Immature natural killer cell (primary cell): ENCODE measurements around the gene ZNF592. TPM values are rescaled to one million over a fixed set of nuclear protein-coding genes. Genes with fewer than 3 reads are reported as not detected.
A peak's percentile ranks its signal among the peaks of the same experiment; 100 is the strongest.

Experiments used
- DNase-seq, 3 donors: peaks; one replicate each; pipeline ENCODE4 v3.0.0; 2022; ENCODE audit warnings: mixed read lengths in 1 of 3
- H3K27ac Mint-ChIP-seq, 6 donors: one replicate each; pipeline ENCODE4 v1.8.0; 2020; ENCODE audit warnings: mixed read lengths in 6 of 6, mild to moderate bottlenecking in 5 of 6, inconsistent platforms in 4 of 6, moderate library complexity in 3 of 6
- H3K27me3 Mint-ChIP-seq, 3 donors: one replicate each; pipeline ENCODE4 v1.8.0; 2020 to 2021; ENCODE audit warnings: low read depth in 3 of 3, mild to moderate bottlenecking in 3 of 3, mixed read lengths in 3 of 3, moderate library complexity in 3 of 3, inconsistent platforms in 1 of 3
- H3K36me3 Mint-ChIP-seq, 3 donors: one replicate each; pipeline ENCODE4 v1.8.0; 2020; ENCODE audit warnings: mixed read lengths in 3 of 3, inconsistent platforms in 2 of 3, mild to moderate bottlenecking in 2 of 3
- H3K4me1 Mint-ChIP-seq, 2 donors: one replicate each; pipeline ENCODE4 v1.8.0; 2020; ENCODE audit warnings: inconsistent platforms in 2 of 2, mild to moderate bottlenecking in 2 of 2, mixed read lengths in 2 of 2, moderate library complexity in 1 of 2
- H3K4me3 Mint-ChIP-seq, 5 donors: one replicate each; pipeline ENCODE4 v1.8.0; 2020; ENCODE audit warnings: mild to moderate bottlenecking in 5 of 5, mixed read lengths in 5 of 5, inconsistent platforms in 3 of 5, moderate library complexity in 3 of 5
- H3K9me3 Mint-ChIP-seq, 6 donors: one replicate each; pipeline ENCODE4 v1.8.0; 2020; ENCODE audit warnings: mild to moderate bottlenecking in 6 of 6, mixed read lengths in 6 of 6, inconsistent platforms in 4 of 6, moderate library complexity in 3 of 6
- polyA plus RNA-seq, 3 donors: library from polyadenylated mRNA; unstranded; fragments of 300-500 nt; fragmentation: Illumina TruSeq; gene quantifications; one replicate each; pipeline ENCODE4 v1.2.3, GENCODE V29; 2021

Gene ZNF592
- polyA plus RNA-seq, 3 donors from 2014 or later, result 2.1 to 10.0 (median 2.4) TPM

DNA sequence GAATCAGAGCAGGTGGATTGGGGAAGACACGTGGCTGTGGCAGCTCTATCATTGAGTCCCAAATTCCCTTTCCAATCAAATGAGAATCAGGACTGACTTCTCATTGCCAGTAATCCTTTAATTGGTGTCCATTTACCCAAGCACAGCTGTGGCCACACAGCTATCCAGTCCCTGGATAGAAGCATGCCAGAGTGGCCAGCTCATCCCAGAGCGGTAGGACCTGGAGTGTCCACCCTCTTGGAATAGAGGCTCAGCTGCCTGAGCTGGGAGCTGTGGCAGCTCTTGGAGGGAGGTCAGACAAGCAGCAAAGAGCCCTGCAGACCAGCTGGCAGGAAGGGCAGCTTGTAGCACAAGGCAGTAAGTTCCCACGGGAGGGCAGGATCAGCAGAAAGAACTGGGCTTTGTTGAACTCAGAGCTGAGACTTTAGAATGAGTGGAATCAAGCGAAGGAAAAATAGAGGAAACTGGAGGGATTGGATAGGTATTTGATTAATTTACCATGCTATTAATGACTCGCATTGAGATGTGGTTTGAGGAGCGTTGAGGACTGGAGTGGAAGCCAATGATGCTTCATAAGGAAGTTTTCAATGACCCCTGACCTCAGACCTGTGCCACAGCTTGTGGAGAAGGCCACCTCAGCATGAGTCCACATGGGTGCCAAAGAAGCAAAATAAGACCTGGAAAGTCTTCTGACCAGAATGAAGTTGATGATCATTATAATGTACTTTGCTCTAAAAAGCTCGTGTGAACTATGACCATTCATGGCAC lies 61.9 kb downstream of the ZNF592 start:
- no peak overlapping the region for H3K4me3 Mint-ChIP-seq
- DNase-seq, result no peak
- H3K27me3 Mint-ChIP-seq, result peaks cover 0 to 2% (median 2%) of the 10 kb centered on the region in 3 donors
- H3K27ac Mint-ChIP-seq, result no peak overlapping the region
- peaks cover 0 to 5% (median 3%) of the 10 kb centered on the region in 3 donors for H3K36me3 Mint-ChIP-seq
- no peaks in the 10 kb centered on the region for H3K9me3 Mint-ChIP-seq
- H3K4me1 Mint-ChIP-seq, result no peaks in the 10 kb centered on the region

DNA sequence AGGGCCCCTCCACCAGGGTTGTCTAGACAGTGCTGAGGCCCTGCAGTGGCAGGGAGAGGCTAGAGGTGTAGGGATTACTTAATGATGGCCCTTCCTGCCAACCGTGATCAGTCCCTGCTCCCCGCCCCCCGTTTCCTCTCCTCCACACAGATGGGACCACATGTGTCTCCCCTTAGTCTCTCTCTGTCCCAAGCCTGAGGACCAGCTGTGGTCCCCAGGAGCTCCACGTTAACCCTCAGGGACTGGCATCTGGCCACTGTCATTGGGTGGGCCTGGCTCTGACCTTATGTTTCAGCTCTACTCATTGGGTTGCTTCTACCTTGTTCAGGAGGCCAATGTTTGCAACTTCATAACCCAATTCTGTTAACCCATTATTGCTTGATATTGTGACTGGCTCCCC lies 62.8 kb downstream of the ZNF592 start:
- no peak overlapping the region for H3K4me3 Mint-ChIP-seq
- H3K4me1 Mint-ChIP-seq, result no peaks in the 10 kb centered on the region
- H3K9me3 Mint-ChIP-seq, result no peaks in the 10 kb centered on the region
- no peak for DNase-seq
- peaks cover 0 to 8% (median 0%) of the 10 kb centered on the region in 3 donors for H3K36me3 Mint-ChIP-seq
- H3K27me3 Mint-ChIP-seq, result peaks cover 2 to 5% (median 2%) of the 10 kb centered on the region in 3 donors
- H3K27ac Mint-ChIP-seq, result no peak overlapping the region

DNA sequence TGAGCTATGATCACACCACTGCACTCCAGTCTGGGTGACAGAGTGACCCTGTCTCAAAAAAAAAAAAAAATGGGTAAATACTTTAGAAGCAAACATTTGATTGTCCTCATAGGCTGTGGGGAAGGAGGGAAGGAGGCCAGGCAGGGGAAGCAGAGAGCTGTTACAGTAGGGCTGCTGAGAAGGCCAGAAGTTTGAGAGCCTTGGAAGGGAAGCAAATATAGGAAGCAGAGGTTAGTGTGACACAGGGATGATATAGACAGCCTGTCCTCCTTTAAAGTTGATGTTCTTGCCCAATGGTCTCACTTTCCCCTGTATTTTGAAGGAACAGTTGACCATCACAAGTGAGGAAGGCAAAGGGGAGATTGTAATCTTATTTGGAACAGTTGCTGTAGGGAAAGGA lies 63.4 kb downstream of the ZNF592 start:
- no peak overlapping the region for H3K27ac Mint-ChIP-seq
- DNase-seq, result no peak
- H3K27me3 Mint-ChIP-seq, result peaks cover 2 to 8% (median 2%) of the 10 kb centered on the region in 3 donors
- H3K4me1 Mint-ChIP-seq, result peaks cover 0 to 2% of the 10 kb centered on the region in 2 donors
- H3K9me3 Mint-ChIP-seq, result no peaks in the 10 kb centered on the region
- no peak overlapping the region for H3K4me3 Mint-ChIP-seq
- H3K36me3 Mint-ChIP-seq, result peaks cover 0 to 8% (median 0%) of the 10 kb centered on the region in 3 donors

DNA sequence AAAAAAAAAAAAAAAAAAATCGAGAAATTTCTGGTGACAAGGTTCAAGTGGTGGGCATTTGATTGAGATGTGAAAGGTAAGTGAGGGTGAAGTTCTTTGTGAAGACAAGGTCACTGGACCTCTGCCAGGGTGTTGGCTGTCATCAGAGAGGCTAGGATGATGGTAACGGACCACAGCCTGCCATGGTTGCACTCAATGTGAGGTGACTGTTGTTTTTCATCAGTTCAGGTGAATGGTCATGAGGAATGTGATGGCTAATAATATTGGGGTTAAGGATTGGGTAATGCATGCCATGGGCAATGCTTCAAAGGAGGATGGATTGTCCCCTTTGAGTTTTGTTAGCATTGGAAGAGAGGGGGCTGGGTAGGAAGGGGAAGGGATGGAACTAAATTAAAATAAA lies 64.5 kb downstream of the ZNF592 start:
- Mint-ChIP-seq H3K36me3 (peaks cover 0 to 8% (median 0%) of the 10 kb centered on the region in 3 donors), H3K27ac (peak overlapping the region in 1 of 6 donors; percentile 35), H3K4me1 (peaks cover under 1 to 2% of the 10 kb centered on the region in 2 donors), H3K27me3 (peaks cover 2 to 8% (median 2%) of the 10 kb centered on the region in 3 donors), H3K9me3 (no peaks in the 10 kb centered on the region), H3K4me3 (no peak overlapping the region)
- DNase-seq, result no peak

GRCh38 chr15:84813435-84813834 lies 65.0 kb downstream of the ZNF592 start:
- DNase-seq, result no peak
- Mint-ChIP-seq H3K27ac (no peak overlapping the region), H3K27me3 (peaks cover 2 to 8% (median 2%) of the 10 kb centered on the region in 3 donors), H3K4me1 (peaks cover 5 to 6% of the 10 kb centered on the region in 2 donors), H3K9me3 (no peaks in the 10 kb centered on the region), H3K4me3 (no peak overlapping the region), H3K36me3 (peaks cover 0 to 8% (median 0%) of the 10 kb centered on the region in 3 donors)

GRCh38 chr15:84813931-84814330 lies 65.5 kb downstream of the ZNF592 start:
- no peak for DNase-seq
- H3K36me3 Mint-ChIP-seq, result peaks cover 0 to 8% (median 0%) of the 10 kb centered on the region in 3 donors
- no peak overlapping the region for H3K4me3 Mint-ChIP-seq
- no peaks in the 10 kb centered on the region for H3K9me3 Mint-ChIP-seq
- no peak overlapping the region for H3K27ac Mint-ChIP-seq
- H3K27me3 Mint-ChIP-seq, result peaks cover 2 to 8% (median 2%) of the 10 kb centered on the region in 3 donors
- peaks cover 5 to 6% of the 10 kb centered on the region in 2 donors for H3K4me1 Mint-ChIP-seq

GRCh38 chr15:84814916-84815315 lies 66.5 kb downstream of the ZNF592 start:
- Mint-ChIP-seq H3K27me3 (peaks cover 2 to 8% (median 4%) of the 10 kb centered on the region in 3 donors), H3K27ac (no peak overlapping the region), H3K36me3 (peaks cover 0 to 8% (median 0%) of the 10 kb centered on the region in 3 donors), H3K4me3 (no peak overlapping the region), H3K9me3 (no peaks in the 10 kb centered on the region), H3K4me1 (peaks cover 5 to 6% of the 10 kb centered on the region in 2 donors)
- no peak for DNase-seq

- no peak for DNase-seq
- Mint-ChIP-seq H3K4me3 (peak within 1 kb of the TSS in 1 of 5 donors; percentile 42), H3K36me3 (peaks cover 0 to 4% (median 0%) of the 10 kb centered on the region in 3 donors), H3K4me1 (peaks cover 5 to 6% of the 10 kb centered on the region in 2 donors), H3K27ac (peak within 1 kb of the TSS in 2 of 6 donors; percentile 30 to 34), H3K9me3 (no peaks in the 10 kb centered on the region), H3K27me3 (peaks cover 2 to 8% (median 4%) of the 10 kb centered on the region in 3 donors)
Measured at GRCh38 chr15:84816694-84817465, 68.5 kb downstream of the ZNF592 start, which contains the start of gene ALPK3. ALPK3 (plus strand) TSS chr15:84817356; CDS start chr15:84817453, 97 bp downstream.

- Mint-ChIP-seq H3K4me3 (no peak overlapping the region), H3K36me3 (peaks cover 0 to 4% (median 0%) of the 10 kb centered on the region in 3 donors), H3K4me1 (peaks cover 5 to 6% of the 10 kb centered on the region in 2 donors), H3K9me3 (no peaks in the 10 kb centered on the region), H3K27ac (peak overlapping the region in 1 of 6 donors; percentile 34), H3K27me3 (peaks cover 2 to 11% (median 4%) of the 10 kb centered on the region in 3 donors)
- DNase-seq, result no peak
Measured at GRCh38 chr15:84817466-84818081, 69.2 kb downstream of the ZNF592 start.

- H3K27me3 Mint-ChIP-seq, result peaks cover 2 to 11% (median 4%) of the 10 kb centered on the region in 3 donors
- peaks cover 5 to 6% of the 10 kb centered on the region in 2 donors for H3K4me1 Mint-ChIP-seq
- H3K4me3 Mint-ChIP-seq, result peak overlapping the region in 1 of 5 donors; percentile 42
Measured at GRCh38 chr15:84818261-84819131, 70.1 kb downstream of the ZNF592 start.

DNA sequence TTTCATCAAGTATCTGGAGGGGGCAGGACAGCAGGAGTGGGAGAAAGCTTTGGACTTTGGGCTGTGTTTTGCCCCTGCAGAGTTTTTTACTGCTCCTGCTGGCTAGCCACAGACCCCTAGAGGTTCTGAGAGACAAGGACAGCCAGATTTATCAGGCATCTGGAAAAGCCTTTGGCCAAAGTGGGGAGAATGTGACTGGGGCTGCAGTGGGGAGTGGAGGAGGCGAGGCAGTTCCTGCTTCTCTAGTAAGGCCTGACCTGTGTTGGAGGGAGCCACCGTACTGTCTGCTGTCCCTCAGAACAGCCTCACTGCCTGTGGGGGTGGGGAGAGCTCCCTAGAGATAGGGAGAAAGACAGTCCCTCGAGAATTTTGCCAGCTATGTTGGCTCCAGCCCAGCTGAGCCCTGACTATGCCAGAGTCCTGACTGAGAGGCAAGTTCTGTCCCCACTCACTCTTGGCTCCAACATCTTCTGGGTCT lies 70.9 kb downstream of the ZNF592 start:
- no peaks in the 10 kb centered on the region for H3K9me3 Mint-ChIP-seq
- peaks cover 5 to 6% of the 10 kb centered on the region in 2 donors for H3K4me1 Mint-ChIP-seq
- DNase-seq, result no peak
- no peak overlapping the region for H3K4me3 Mint-ChIP-seq
- H3K36me3 Mint-ChIP-seq, result peaks cover 0 to 4% (median 0%) of the 10 kb centered on the region in 3 donors
- H3K27ac Mint-ChIP-seq, result no peak overlapping the region
- H3K27me3 Mint-ChIP-seq, result peaks cover 2 to 11% (median 4%) of the 10 kb centered on the region in 3 donors

More at GRCh38 chr15:84818261-84819131, 70.1 kb downstream of the ZNF592 start:
- Mint-ChIP-seq H3K36me3 (peaks cover 0 to 4% (median 0%) of the 10 kb centered on the region in 3 donors), H3K27ac (peak overlapping the region in 1 of 6 donors; percentile 34), H3K9me3 (no peaks in the 10 kb centered on the region)
- DNase-seq, result no peak

DNA sequence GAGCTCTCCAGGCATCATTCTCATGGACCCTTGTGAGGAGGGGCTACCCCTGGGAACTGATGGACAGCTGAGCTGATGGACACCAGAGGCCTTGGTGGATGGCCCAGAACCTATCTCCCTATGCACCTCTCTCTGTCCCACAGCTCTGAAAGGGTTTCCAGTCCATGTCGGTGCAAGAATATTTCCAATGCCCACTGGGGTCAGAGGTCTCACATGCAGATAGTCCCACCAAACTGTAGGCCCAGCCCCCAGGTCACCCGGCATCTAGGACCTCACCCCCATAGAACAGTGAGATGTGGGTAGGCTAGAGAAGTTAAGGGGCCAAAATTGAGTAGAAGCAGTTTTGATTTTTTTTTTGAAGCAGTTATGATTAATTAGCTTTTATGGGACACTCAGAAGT lies 71.4 kb downstream of the ZNF592 start:
- no peak for DNase-seq
- Mint-ChIP-seq H3K4me3 (no peak overlapping the region), H3K36me3 (peaks cover 0 to 4% (median 0%) of the 10 kb centered on the region in 3 donors), H3K9me3 (no peaks in the 10 kb centered on the region), H3K4me1 (peaks cover 5 to 6% of the 10 kb centered on the region in 2 donors), H3K27me3 (peaks cover 2 to 11% (median 4%) of the 10 kb centered on the region in 3 donors), H3K27ac (no peak overlapping the region)
